ENCODE results near the gene KRT20. TPM values are rescaled to one million over a fixed set of nuclear protein-coding genes. Genes with fewer than 3 reads are reported as not detected.

KRT20 gene, protein sequence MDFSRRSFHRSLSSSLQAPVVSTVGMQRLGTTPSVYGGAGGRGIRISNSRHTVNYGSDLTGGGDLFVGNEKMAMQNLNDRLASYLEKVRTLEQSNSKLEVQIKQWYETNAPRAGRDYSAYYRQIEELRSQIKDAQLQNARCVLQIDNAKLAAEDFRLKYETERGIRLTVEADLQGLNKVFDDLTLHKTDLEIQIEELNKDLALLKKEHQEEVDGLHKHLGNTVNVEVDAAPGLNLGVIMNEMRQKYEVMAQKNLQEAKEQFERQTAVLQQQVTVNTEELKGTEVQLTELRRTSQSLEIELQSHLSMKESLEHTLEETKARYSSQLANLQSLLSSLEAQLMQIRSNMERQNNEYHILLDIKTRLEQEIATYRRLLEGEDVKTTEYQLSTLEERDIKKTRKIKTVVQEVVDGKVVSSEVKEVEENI
- not detected for total RNA-seq

DNA sequence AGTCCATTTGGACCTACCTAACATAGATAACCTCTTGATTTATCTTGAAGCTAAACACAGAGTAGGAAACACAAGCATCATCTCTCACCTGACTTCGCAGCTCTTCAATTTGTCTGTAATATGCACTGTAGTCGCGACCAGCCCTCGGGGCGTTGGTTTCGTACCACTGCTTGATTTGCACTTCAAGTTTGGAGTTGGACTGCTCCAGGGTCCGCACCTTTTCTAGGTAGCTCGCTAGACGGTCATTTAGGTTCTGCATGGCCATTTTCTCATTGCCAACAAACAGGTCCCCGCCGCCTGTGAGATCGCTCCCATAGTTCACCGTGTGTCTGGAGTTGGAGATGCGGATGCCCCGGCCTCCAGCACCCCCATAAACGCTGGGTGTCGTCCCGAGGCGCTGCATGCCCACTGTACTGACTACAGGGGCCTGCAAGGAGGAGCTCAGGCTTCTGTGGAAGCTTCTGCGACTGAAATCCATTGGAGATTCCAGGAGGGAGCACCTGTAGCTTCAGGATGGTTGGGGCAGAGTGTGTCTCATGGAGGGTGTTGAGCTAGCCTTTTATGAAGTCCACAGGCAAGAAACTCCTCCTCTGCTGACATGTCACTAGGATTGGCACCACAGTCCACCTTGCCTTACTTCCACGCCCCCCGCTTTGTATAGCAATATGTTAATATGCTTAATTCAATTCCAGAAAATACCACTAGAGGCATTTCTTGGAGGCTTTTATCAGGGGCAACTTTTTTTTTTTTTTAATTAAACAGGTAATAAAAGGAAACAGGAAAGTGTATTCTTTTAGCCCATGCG, at the start of gene KRT20:
Gene KRT20 (minus strand): TSS at position 535 of the 805 bp plus-strand sequence. CDS start 57 bp downstream, at position 478.
- TF ChIP-seq, protein P1, sequence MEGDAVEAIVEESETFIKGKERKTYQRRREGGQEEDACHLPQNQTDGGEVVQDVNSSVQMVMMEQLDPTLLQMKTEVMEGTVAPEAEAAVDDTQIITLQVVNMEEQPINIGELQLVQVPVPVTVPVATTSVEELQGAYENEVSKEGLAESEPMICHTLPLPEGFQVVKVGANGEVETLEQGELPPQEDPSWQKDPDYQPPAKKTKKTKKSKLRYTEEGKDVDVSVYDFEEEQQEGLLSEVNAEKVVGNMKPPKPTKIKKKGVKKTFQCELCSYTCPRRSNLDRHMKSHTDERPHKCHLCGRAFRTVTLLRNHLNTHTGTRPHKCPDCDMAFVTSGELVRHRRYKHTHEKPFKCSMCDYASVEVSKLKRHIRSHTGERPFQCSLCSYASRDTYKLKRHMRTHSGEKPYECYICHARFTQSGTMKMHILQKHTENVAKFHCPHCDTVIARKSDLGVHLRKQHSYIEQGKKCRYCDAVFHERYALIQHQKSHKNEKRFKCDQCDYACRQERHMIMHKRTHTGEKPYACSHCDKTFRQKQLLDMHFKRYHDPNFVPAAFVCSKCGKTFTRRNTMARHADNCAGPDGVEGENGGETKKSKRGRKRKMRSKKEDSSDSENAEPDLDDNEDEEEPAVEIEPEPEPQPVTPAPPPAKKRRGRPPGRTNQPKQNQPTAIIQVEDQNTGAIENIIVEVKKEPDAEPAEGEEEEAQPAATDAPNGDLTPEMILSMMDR (IDR thresholded peaks at IDR 0.05), result no peak
- H3K9me3 Mint-ChIP-seq, result no peaks in the 10 kb centered on the region
- no peak within 1 kb of the TSS for H3K4me3 Mint-ChIP-seq
- intact Hi-C loops (cut with micrococcal nuclease), result no loop called here
- ATAC-seq, result no peak
- no peak for DNase-seq
- H3K4me1 Mint-ChIP-seq (ENCODE audit: low read depth), result no peaks in the 10 kb centered on the region
- H3K36me3 Mint-ChIP-seq (ENCODE audit: low read depth), result no peaks in the 10 kb centered on the region
- no peak within 1 kb of the TSS for H3K27ac Mint-ChIP-seq
- ChIA-PET CTCF (interaction anchor here (0.6 kb wide), 1 partner anchor 600 kb away, joined by 3 read pairs; no protein-coding TSS in a partner anchor), POLR2A (no interaction called here)
- H3K27me3 Mint-ChIP-seq, result peaks cover 29% of the 10 kb centered on the region

GRCh38 chr17:40932608-40933007, 47.6 kb upstream of the KRT20 start:
- Mint-ChIP-seq H3K36me3 (ENCODE audit: low read depth) (no peaks in the 10 kb centered on the region), H3K9me3 (no peaks in the 10 kb centered on the region), H3K27me3 (peaks cover 9% of the 10 kb centered on the region), H3K4me1 (ENCODE audit: low read depth) (no peaks in the 10 kb centered on the region), H3K27ac (no peak overlapping the region), H3K4me3 (no peak overlapping the region)
- intact Hi-C loops (cut with micrococcal nuclease), result no loop called here
- ATAC-seq (no peak), DNase-seq (no peak)
- ChIA-PET CTCF (interaction anchor here (1.1 kb wide), 2 partner anchors 31 to 616 kb away, joined by 3 read pairs; no protein-coding TSS in a partner anchor), POLR2A (no interaction called here)
- TF ChIP-seq, protein P1 (IDR thresholded peaks at IDR 0.05), result no peak

GRCh38 chr17:40931311-40931710, 46.3 kb upstream of the KRT20 start:
- TF ChIP-seq, protein P1 (IDR thresholded peaks at IDR 0.05), result no peak
- ChIA-PET CTCF (interaction anchor here (1.7 kb wide), 1 partner anchor 717 kb away, joined by 4 read pairs; no protein-coding TSS in a partner anchor), POLR2A (interaction anchor here (0.6 kb wide), 1 partner anchor 34 kb away, joined by 3 read pairs; no protein-coding TSS in a partner anchor)
- DNase-seq (no peak), ATAC-seq (no peak)
- H3K4me3 Mint-ChIP-seq, result no peak overlapping the region
- no peak overlapping the region for H3K27ac Mint-ChIP-seq
- intact Hi-C loops (cut with micrococcal nuclease), result no loop called here
- no peaks in the 10 kb centered on the region for H3K4me1 Mint-ChIP-seq (ENCODE audit: low read depth)
- no peaks in the 10 kb centered on the region for H3K9me3 Mint-ChIP-seq
- no peaks in the 10 kb centered on the region for H3K36me3 Mint-ChIP-seq (ENCODE audit: low read depth)
- H3K27me3 Mint-ChIP-seq, result peaks cover 10% of the 10 kb centered on the region

- H3K36me3 Mint-ChIP-seq (ENCODE audit: low read depth), result no peaks in the 10 kb centered on the region
- peaks cover 12% of the 10 kb centered on the region for H3K27me3 Mint-ChIP-seq
- H3K27ac Mint-ChIP-seq, result no peak overlapping the region
- TF ChIP-seq, protein P1 (IDR thresholded peaks at IDR 0.05), result no peak
- DNase-seq, result no peak
- POLR2A ChIA-PET, result no interaction called here
- intact Hi-C loops (cut with micrococcal nuclease), result no loop called here
- CTCF ChIA-PET, result no interaction called here
- H3K4me1 Mint-ChIP-seq (ENCODE audit: low read depth), result peaks cover 1% of the 10 kb centered on the region
- no peaks in the 10 kb centered on the region for H3K9me3 Mint-ChIP-seq
- no peak overlapping the region for H3K4me3 Mint-ChIP-seq
- no peak for ATAC-seq
These were observed 41.3 kb upstream of the KRT20 start for GRCh38 chr17:40926341-40926740.

Measured in activated CD8-positive, alpha-beta T cell treated with anti-CD3 and anti-CD28 coated beads for 36 hours (primary cell).